Hypothalamus (tissue), 51 donors: ENCODE data around the gene ICOSLG.
"Not testable (repeated sequence)": the region's sequence is repeated elsewhere in the genome, so short reads cannot be mapped to it uniquely, and the experiment has no call there.

Experiments
- DNase-seq, 51 donors: peaks; one replicate each; lab custom pipeline; 2025; lab: John Stamatoyannopoulos, UW

The ICOSLG gene

DNA sequence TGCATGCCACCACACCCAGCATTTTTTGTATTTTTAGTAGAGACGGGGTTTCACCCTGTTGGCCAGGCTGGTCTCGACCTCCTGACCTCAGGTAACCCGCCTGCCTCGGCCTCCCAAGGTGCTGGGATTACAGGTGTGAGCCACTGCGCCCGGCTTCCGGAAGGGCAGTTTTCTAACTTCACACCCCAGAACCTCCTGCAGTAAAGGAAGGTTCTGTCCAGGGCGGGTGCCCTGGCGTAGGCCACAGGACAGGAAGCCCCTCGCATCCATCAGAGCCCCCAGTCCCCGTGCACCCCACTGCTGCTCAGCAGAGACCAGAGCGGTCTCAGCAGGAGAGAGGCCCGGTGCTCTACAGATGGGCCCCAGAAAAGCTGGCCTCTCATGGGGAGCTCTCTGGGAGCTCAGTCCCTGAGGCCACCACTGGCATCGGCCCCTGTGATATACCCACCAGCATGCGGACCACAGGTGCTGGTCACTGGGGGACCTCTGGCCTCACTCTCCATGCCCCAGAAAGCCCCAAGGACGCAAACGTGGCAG, 25.1 kb upstream of the ICOSLG start:
- no peak for DNase-seq

DNA sequence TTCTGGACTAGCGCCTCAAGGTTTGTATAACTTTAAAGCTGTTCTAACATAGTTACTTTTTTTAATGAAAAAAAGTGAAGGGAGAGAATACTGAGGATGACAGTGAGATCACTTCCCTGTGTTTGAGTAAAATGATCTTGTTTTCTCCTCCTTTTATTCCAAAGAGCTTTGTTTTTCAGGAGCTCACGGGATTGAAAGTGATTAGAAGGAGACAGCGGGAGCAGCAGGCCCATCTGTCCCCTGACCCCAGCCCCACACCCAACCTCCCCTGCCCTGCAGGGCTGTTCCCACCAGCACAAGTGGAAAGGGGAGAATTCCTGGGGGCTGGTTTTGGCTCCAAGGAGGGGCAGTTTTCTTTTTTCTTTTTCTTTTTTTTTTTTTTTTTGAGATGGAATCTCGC, 23.0 kb upstream of the ICOSLG start:
- no peak for DNase-seq

DNA sequence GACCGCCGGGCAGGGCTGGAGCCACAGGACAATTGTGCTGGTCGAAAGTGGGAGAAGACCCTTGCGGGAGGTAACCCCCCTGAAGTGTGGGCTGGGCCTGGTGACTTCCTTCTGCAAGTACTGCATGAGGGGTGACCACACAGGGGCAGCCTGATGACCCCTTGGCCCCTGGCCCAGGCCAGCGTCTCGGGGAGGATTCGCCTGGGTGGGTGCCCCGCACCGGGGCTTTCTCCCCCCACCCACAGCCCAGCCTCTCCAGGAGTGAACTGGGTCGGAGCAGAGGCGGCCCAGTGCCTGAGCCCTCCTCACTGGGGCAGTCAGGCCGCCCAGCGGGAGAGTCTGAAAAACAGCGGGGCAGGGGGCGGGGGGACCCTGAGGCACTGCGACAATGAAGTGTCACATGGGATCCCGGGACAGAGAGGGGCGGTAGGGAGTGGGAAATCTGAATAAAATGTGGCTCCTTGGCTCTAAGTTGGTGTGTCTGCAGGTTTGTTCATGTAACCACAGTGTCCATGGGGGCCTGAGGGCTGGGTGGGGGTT, 22.5 kb upstream of the ICOSLG start:
- no peak for DNase-seq

DNA sequence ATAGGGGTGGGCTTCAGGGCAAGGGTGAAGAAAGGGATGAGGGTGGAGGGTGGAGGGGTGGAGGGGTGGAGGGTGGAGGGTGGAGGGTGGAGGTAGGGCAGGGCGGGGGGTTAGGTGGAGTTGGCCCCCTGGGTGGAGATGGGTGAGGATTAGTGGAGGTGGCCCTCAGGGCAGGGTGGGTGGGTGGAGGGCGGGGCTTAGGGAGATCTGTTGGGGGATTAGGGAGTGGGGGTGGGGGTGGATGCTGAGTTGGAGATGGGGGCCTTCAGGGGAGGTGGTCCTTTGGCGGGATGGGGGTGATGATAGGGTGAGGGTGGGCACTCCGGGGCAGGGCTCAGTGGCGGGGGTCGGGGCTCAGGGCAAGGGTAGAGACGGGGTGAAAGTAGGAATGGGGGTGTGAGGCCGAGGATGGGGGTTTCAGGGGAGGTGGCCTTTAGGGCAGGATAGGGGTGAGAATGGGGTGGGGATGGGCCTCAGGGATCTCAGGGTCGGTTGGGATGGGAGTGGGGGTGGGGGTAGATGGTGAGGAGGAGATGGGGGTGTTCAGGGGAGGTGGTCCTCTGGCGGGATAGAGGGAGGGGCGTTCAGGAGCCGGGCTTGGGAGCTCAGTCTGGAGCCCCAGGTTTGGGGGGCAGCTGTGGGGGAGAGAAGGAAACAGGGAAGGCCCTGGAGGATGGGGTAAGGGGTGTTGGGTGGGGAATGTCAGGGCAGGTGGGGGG, 21.8 kb upstream of the ICOSLG start:
- DNase-seq: no peak

DNA sequence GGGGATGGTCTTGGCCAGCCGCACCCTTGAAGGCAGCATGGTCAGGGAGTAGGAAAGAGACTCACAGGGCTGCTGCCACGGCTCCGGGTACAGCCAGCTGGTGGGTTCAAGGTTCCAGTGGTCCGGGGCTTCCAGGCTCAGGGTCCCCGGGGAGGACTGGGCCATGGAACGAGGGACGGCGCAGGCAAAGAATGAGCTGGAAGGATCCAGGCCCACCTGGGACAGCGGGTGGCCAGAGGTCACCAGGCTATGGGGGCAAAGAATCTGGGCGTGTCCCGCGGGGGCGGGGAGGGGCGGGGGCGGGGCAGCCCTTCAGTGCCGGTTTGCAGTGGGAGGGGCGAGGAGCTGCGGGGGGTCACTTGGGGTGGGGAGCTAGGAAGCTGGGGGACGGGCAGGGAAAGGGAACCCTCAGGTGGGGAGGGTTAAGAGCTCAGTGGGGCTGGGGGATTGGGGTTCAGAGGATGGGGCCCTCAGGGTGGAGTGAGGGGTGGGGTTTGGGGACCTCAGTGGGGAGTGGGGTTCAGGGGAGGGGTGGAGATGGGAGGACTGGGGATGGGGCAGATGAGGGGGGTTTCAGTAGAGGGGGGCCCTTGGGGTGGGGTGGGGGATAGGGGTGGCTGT, 21.0 kb upstream of the ICOSLG start, which contains the start of gene DNMT3L:
TSS of gene DNMT3L (minus strand) at position 223 of the 621 bp plus-strand sequence. CDS start 638 bp downstream, outside the sequence.
- DNase-seq: no peak

DNA sequence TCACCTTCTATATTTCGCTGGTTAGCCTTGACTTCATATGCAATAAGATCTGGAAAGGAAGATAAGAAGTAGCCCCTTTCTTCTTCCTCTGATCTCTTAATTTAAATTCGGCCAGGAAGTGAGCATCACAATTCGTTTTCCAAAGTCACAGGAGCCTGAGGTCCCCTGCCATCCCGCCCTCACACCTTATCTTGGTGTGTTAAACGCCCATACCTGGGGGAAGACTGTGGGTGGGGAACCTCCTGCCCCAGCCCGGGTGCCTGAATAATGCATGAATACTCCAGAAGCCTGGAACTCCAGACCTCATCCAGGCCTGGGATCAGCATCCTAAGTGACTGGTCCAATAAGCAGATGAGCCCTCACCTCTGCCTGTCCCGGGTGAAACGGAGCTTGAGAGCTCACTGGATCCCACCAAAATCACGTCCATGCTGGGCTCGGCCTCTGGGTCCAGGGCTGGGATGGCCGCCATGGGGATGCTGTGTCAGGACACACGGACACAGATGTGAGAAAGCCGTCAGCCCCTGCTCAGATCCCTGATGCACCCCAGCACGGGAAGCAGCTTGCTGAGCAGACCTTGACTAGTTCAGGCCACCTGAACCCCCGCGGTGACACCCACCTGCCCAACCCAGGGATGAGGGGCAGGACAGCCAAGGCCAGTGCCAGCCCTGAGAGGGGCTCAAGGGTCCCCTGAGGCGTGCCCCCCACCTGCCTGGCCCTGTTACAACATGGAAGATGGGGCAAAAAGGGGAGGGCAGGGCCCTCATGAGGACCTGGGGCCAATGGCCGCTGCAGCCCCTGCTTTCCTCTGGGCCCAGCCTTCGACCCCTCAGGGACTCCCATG, 20.3 kb upstream of the ICOSLG start:
- no peak for DNase-seq

DNA sequence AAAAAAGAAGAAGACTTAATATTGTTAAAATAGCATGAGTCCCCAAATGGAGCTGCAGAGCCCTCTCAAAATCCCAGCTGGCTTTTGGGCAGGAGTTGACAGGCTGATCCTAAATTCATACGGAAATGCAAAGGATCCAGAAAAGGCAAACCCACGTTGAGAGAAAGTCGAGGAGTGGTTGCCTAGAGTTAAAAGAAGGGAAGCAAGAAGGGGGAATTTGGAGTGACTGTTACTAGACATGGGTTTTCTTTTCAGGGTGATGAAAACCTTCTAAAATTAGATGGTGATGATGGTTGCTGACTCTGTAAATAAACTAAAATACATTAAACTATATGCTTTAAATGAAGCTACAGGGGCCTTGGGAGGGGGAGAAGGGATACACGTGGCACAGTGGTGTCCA, 19.3 kb upstream of the ICOSLG start:
- no peak for DNase-seq

DNA sequence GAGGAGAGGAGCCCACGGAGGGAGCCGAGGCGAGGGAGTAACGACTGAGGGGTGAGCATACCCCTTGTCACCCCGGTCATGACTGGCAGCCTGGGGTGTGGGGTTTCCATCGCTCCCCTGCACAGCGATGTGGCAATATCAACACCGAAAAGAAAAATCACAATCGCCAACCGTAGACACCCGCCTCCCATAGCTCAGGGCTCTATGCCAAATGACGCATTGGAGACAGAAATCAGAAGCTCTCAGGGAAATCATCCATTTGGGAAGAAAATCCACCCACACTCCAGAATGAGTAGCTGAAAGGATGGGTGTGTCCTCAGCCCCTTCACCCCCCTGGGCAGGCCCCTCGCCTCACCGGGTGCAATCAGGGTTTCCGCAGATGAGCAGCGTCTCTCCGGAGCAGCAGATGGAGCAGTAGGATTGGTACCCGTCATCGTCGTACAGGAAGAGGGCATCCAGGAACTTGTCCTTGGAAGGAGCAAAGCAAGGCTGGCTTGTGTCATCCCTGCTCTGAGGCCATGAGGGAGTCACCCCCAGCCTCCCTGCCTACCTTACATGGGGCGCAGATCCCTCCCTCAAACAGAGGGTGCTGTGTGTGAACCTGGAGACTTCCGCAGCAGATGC, 18.5 kb upstream of the ICOSLG start:
- DNase-seq: no peak

DNA sequence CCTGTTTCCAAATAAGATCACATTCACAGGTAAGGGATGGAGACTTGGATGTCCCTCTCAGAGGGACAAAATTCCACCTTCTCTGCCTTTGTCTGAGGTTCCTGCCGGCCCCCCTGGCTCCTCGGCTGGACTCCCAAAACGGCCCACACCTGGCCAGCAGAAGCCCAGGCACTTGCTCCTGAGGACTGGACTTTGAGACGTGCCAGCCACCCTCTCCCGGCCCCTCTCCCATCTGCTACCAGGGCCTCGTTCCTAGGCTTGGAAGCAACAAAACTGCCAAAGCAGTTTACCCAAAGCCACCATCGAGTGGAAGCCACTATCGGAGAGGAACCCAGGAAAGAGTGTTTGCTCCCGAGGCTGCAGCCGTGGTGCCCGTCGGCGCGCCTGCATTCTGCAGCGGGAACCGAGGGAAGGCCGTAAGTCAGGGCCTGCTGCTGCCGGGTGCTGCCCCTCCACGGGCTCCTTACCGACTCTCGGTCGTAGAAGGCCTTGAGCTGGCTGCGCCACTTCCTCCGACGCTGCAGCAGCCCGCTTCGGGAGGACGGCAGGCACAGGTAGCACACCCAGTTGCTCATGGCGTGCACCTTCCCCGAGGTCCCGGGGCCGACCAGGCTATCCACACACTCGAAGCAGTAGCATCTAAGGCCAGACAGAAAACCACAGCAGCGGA, 17.4 kb upstream of the ICOSLG start:
- DNase-seq: no peak

DNA sequence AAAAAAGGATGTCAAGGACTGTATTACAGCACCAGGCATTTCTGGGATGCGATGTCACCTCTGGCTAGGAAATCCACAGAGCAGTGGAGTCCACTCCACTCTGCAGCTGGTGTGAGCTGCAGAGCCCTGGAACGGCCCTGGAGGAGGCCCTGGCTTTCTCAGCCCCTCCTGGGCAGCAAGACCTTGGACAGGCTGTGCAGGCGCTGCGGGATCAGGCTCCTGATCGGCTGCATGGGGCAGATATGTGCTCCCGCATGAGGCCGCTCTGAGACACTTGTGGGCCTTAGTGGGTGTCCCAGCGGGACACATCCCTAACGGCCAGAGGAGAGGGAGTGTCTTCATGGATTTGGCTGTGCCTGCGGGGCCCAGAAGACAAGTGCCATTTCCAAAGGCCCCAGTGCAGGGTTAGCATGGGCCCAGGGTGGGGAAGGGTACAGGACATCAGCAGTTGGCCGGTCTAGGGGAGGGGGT, 14.8 kb upstream of the ICOSLG start:
- DNase-seq: no peak

DNA sequence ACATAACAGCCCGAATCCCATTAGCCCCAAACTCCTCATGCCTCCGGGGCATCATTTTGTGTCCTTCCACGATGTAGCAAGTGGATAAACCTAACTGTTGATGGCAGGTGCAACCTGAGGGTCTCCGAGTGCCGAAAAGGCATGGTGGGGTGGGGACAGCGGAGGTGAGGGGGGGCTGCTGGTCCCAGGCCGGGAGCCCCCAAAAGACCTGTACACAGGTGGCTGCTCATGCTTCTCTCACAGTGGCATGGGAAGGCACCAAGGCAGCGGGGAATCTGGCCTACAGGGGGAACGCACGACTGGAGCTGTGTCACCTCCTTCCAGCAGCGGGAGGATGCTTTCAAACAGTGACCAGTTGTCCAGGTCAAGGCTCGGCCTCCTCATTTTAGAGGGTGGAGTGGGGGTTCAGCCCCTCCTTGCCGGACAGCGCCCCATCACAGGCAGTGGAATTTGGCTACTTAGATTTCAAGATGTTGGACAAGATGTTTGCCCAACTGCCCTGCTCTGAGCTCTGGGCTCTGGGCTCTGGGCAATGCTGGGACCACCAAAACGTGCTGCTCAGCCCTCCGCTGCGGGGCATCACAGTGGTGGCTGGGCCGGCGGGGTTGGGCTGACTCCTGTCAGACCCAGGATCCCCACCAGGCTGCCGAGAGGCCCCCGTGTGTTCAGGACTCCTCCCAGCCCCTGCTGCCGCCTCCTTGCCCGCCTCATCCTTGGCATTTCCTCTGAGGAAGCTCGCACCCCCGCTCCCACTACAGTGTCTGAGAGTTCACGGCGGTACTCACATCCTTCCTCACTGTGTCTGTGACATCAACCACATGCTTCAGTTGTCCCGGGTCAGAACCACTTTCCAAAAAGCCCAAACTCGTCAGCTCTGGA, 13.3 kb upstream of the ICOSLG start:
- no peak for DNase-seq

DNA sequence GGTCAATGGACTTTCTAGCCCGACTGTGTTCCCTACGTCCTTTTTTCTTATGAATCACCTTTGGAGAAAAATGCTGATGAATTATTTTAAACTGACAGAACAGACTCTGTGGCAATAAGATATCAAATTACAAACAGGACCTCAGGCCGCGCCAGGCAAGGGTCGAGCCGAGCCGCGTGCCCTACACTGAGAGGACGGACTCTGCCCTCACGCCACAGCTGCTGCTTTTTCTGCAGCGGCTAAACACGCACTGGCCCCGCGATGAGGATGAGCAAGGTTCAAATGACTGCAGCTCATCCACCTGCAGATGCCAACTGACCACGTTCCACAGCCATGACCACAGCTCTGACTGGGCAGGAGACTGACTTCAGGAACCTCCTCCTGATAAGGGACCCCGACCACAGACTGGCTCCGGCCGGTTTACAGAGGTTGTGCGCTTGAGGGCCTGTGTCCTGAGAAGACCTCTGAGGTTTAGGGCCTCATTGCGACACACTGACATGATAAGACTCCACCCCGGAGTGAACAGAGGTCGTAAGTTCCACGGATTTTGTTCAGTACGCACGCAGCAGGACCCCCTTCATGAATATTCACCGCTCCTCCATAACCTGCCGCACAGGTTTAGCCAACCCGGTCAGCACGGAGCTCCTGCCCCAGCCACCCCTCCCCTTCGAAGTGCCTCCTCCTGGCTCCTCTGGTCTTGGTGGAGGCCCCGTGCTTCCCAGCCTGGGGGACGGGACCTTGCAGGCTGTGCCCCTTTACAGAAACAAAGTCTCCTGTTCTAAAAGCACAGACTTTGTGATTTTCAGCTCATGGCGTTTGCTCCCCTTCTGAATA, 8.7 kb upstream of the ICOSLG start:
- not testable (repeated sequence) for DNase-seq

DNA sequence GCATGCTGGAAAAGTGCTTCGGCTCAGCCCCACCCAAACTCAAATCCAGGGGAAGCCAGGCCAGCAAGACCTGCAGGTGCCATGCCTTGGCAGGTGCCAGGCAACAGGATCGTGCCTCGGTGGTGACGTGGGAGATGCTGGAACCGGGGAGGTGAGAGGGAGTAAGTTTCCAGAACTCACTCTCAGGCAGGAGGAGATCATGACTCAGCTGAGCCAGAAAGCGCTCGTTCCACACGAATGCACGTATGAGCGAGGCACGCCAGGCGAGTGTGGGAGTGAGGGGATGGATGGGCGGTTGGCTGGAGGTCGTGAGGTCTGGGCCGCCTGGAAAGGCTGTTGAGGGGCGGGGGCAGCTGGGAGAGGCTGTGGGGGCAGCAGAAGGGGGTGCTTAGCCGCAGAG, 7.2 kb upstream of the ICOSLG start:
- not testable (repeated sequence) for DNase-seq

DNA sequence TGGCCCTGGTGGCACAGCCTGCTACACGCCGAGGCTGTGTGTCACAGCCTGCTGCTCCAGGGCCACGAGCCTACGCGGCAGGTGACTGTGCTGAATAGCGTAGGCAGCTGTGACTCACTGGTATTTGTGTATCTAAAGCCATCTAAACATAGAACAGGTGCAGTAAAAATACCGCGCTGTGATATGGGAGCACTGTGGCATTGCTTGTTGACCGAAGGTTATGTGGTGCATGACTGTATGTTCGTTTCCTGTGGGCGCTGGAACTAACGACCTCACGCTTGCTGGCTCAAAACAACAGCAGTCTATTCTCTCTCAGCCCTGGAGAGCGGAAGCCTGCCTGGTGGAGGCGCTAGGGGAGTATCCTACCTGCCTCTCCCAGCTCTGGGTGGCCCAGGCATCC, 3.2 kb upstream of the ICOSLG start:
- DNase-seq: not testable (repeated sequence)

DNA sequence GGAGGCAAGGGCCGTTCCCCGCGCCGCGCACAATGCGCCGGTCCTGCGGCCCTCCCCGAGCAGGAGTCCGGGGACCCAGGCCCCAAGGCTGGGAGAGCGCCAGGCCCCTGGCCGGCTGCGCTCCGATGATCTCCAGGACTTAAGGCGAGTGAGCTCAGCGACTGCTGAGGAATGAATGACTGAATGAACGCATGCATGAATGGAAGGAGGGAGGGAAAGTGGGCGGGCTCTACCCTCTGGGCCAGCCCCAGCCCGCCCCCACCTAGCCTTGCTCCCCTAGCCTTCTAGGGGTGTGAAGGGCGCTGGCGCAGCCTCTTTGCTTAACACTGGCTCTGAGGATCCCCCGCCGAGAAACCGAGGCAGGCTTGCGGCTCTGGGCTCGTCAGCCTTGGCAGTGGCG, 538 bp upstream of the ICOSLG start:
- DNase-seq: not testable (repeated sequence)

DNA sequence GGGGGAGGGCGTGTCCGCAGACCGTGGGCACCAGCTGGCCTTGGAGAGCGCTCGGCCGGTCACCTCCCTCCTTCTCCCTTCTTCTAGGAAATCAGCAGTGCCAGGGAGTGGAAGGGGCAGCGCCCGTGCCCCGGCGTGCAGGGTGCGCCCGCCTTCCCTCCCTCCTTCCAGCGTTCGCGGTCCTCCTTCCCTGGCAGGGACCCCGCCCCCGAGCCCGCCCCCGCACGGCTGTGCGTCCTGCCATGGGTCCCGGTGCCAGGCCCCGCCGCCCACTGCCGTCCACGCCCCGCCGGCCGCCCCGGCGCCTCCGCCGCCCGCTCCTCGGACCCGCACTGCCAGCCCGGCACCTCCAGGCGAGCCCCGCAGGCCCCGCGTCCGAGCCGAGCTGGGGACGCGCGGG, 390 bp downstream of the ICOSLG start:
- DNase-seq: not testable (repeated sequence)

DNA sequence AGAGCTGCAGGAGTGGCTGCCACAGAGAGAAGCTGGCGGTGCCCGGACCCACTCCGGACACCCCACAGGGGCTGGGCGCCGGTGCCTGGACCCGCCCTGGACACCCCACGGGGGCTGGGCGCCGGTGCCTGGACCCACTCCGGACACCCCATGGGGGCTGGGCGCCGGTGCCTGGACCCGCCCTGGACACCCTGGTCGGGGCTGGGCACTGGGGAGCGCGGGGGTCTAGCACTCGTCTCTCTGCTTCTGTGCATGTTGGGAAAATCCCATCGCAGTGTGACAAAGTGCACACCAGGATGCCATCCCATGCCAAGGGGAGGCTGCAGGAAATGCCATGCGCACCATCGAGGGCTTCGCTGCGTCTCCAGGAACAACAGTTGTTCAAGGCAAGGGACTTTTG, 11.2 kb downstream of the ICOSLG start:
- not testable (repeated sequence) for DNase-seq

DNA sequence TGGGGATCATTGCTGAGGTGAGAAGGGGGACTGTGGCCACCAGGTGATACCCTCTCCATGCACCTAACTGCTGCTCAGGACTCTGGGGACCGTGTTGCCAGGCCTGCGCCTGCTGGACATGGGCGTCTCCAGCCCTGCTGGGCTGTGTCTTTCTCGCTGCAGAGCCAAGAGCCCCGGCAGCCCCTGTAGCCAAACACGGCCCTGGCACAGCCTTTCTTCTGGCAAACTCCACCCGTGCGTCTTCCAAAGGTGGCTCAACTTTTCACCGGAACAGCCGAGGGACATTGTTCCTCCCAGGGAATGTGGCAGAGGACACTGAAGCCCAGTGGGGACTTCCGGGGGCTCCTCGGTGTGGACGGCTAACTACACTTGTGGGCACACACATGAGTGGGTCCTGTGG, 12.6 kb downstream of the ICOSLG start:
- DNase-seq: not testable (repeated sequence)
